Skeletal muscle satellite cell (primary cell): ENCODE data around the gene VIM. TPM values are rescaled to one million over a fixed set of nuclear protein-coding genes. Genes with fewer than 3 reads are reported as not detected.

ENCODE experiments used
- H3K27me3 ChIP-seq: 2 replicates; pipeline ENCODE4 v1.7.0; 2013; ENCODE audit warnings: low read length; ENCODE audit not compliant: control insufficient read depth, insufficient read depth
- H3K36me3 ChIP-seq: 2 replicates; pipeline ENCODE4 v1.7.0; 2013; ENCODE audit warnings: mild to moderate bottlenecking, control low read depth, low read length; ENCODE audit not compliant: insufficient read depth
- H3K4me1 ChIP-seq: 2 replicates; pipeline ENCODE4 v1.7.0; 2013; ENCODE audit warnings: low read length; ENCODE audit not compliant: control insufficient read depth, insufficient read depth
- H3K4me2 ChIP-seq: 2 replicates; pipeline ENCODE4 v1.7.0; 2013; ENCODE audit warnings: mild to moderate bottlenecking, low read length
- H3K4me3 ChIP-seq: 2 replicates; pipeline ENCODE4 v1.7.0; 2013; ENCODE audit warnings: low read length
- H3K9ac ChIP-seq: 2 replicates; pipeline ENCODE4 v1.7.0; 2013; ENCODE audit warnings: mild to moderate bottlenecking, low read depth, low read length, moderate library complexity
- H3K9me3 ChIP-seq: replicated peaks from 2 replicates; pipeline ENCODE4 v1.7.0; 2013; ENCODE audit warnings: mild to moderate bottlenecking, control low read depth, low read length
- total RNA-seq: library from RNA; depleted of rRNA; stranded (reverse); fragments of >200 nt; gene quantifications from 2 replicates; pipeline ENCODE4 v1.2.3, GENCODE V29; 2012; rRNA removed

VIM gene
- total RNA-seq, result 9,208 and 11,075 TPM in 2 replicates

DNA sequence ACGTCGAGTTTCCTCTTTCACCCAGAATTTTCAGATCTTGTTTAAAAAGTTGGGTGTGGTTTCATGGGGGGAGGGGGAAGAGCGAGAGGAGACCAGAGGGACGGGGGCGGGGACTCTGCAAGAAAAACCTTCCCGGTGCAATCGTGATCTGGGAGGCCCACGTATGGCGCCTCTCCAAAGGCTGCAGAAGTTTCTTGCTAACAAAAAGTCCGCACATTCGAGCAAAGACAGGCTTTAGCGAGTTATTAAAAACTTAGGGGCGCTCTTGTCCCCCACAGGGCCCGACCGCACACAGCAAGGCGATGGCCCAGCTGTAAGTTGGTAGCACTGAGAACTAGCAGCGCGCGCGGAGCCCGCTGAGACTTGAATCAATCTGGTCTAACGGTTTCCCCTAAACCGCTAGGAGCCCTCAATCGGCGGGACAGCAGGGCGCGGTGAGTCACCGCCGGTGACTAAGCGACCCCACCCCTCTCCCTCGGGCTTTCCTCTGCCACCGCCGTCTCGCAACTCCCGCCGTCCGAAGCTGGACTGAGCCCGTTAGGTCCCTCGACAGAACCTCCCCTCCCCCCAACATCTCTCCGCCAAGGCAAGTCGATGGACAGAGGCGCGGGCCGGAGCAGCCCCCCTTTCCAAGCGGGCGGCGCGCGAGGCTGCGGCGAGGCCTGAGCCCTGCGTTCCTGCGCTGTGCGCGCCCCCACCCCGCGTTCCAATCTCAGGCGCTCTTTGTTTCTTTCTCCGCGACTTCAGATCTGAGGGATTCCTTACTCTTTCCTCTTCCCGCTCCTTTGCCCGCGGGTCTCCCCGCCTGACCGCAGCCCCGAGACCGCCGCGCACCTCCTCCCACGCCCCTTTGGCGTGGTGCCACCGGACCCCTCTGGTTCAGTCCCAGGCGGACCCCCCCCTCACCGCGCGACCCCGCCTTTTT lies at the start of gene VIM:
Gene VIM, plus strand, starts transcription at position 151 of the 925 bp plus-strand sequence. CDS start 1,182 bp downstream, outside the sequence.
- Histone ChIP-seq H3K9ac (peak within 1 kb of the TSS; percentile 100), H3K4me3 (peak within 1 kb of the TSS; percentile 99), H3K36me3 (peaks cover 39% of the 10 kb centered on the region), H3K9me3 (no peaks in the 10 kb centered on the region), H3K4me1 (peaks cover 31% of the 10 kb centered on the region), H3K4me2 (peak within 1 kb of the TSS; percentile 90), H3K27me3 (no peaks in the 10 kb centered on the region)

GRCh38 chr10:17179002-17179401 lies 49.0 kb upstream of the VIM start:
- no peak overlapping the region for H3K4me2 ChIP-seq
- no peaks in the 10 kb centered on the region for H3K9me3 ChIP-seq
- no peaks in the 10 kb centered on the region for H3K36me3 ChIP-seq
- H3K4me1 ChIP-seq, result peaks cover 19% of the 10 kb centered on the region
- no peak overlapping the region for H3K9ac ChIP-seq
- H3K4me3 ChIP-seq, result no peak overlapping the region
- no peaks in the 10 kb centered on the region for H3K27me3 ChIP-seq

- Histone ChIP-seq H3K9me3 (no peaks in the 10 kb centered on the region), H3K9ac (no peak overlapping the region)
Measured at GRCh38 chr10:17181110-17181509, 46.9 kb upstream of the VIM start.

GRCh38 chr10:17181751-17182150 lies 46.3 kb upstream of the VIM start:
- Histone ChIP-seq H3K9ac (no peak overlapping the region), H3K4me3 (no peak overlapping the region), H3K36me3 (no peaks in the 10 kb centered on the region), H3K9me3 (no peaks in the 10 kb centered on the region), H3K4me2 (no peak overlapping the region), H3K27me3 (no peaks in the 10 kb centered on the region), H3K4me1 (peaks cover 3% of the 10 kb centered on the region)

More at GRCh38 chr10:17181110-17181509, 46.9 kb upstream of the VIM start:
- Histone ChIP-seq H3K4me3 (no peak overlapping the region), H3K27me3 (no peaks in the 10 kb centered on the region), H3K36me3 (no peaks in the 10 kb centered on the region), H3K4me1 (peaks cover 3% of the 10 kb centered on the region), H3K4me2 (no peak overlapping the region)

DNA sequence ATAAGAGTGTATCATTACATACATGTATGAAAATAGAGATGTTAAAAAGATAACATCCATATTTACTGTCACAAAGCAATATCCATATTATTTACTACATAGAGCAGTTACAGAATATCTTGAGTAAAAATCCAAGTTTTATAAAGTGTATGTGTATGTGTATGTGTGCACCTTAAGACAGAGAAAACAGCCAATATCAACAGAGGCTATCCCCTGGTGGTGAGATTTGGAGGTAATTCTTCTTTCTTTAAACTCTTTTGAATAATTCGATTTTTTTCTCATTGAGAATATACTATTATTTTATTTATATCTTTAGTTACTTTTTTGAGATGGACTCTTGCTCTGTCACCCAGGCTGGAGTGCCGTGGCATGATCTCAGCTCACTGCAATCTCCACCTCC lies 44.9 kb upstream of the VIM start:
- Histone ChIP-seq H3K4me1 (peaks cover 3% of the 10 kb centered on the region), H3K9ac (no peak overlapping the region), H3K4me2 (no peak overlapping the region), H3K36me3 (no peaks in the 10 kb centered on the region), H3K4me3 (no peak overlapping the region), H3K9me3 (no peaks in the 10 kb centered on the region), H3K27me3 (no peaks in the 10 kb centered on the region)

DNA sequence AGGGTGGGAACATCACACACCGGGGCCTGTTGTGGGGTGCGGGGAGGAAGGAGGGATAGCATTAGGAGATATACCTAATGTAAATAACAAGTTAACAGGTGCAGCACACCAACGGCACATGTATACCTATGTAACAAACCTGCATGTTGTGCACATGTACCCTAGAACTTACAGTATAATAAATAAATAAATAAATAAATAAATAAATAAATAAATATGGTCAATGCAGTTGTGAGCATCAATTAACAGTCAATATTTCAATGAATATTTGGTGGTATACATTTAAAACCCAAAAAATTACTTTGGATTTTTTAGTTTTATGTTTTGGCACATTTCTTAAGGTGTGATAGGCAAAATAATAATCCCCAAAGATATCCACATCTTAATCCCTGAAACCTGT lies 42.2 kb upstream of the VIM start:
- Histone ChIP-seq H3K4me2 (no peak overlapping the region), H3K9ac (no peak overlapping the region), H3K9me3 (no peaks in the 10 kb centered on the region), H3K36me3 (no peaks in the 10 kb centered on the region), H3K27me3 (no peaks in the 10 kb centered on the region), H3K4me3 (no peak overlapping the region), H3K4me1 (no peaks in the 10 kb centered on the region)

DNA sequence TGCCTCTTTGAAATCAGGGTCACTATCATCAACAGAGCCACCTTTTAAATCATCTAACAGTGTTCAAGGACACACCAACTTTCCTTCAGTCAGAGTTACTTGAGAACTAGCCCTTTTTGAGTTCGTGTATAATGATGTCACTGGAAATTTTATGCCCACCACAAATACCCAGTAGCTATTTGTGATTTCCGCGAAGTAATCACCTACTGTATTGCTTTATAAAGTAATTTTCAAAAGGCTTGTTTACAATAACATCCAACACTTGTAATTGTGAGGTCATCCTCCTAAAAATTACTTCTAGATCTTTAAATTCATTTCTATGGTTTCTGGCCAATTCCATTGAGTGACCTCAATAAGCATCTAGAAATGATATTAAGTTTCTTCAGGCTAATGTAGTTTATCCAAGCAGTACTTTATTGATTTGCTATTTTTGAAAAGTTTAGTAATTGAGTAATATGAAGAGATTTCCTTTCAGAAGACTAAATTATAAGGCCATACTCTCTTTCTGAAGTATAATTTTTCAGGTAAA lies 39.3 kb upstream of the VIM start:
- Histone ChIP-seq H3K4me2 (no peak overlapping the region), H3K9ac (no peak overlapping the region), H3K27me3 (no peaks in the 10 kb centered on the region), H3K9me3 (no peaks in the 10 kb centered on the region), H3K36me3 (no peaks in the 10 kb centered on the region), H3K4me3 (no peak overlapping the region), H3K4me1 (no peaks in the 10 kb centered on the region)

- Histone ChIP-seq H3K9me3 (no peaks in the 10 kb centered on the region), H3K4me2 (no peak overlapping the region), H3K9ac (no peak overlapping the region), H3K4me3 (no peak overlapping the region), H3K4me1 (no peaks in the 10 kb centered on the region), H3K27me3 (no peaks in the 10 kb centered on the region), H3K36me3 (no peaks in the 10 kb centered on the region)
Measured at GRCh38 chr10:17190602-17191001, 37.4 kb upstream of the VIM start.

DNA sequence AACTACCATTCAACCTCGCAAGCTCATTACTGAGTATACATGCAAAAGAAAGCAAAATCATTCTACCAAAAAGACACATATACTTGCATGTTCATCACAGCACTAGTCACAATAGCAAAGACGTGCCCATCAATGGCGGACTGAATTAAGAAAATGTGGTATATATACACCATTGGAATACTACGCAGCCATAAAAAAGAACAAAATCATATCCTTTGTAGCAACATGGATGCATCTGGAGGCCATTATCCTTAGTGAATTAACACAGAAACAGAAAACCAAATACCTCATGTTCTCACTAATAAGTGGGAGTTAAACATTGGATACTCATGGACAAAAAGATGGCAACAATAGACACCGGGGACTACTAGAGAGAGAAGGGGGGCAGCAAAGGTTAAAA lies 33.0 kb upstream of the VIM start:
- Histone ChIP-seq H3K4me3 (no peak overlapping the region), H3K9ac (no peak overlapping the region), H3K27me3 (no peaks in the 10 kb centered on the region), H3K4me1 (peaks cover 13% of the 10 kb centered on the region), H3K4me2 (no peak overlapping the region), H3K36me3 (no peaks in the 10 kb centered on the region), H3K9me3 (no peaks in the 10 kb centered on the region)

DNA sequence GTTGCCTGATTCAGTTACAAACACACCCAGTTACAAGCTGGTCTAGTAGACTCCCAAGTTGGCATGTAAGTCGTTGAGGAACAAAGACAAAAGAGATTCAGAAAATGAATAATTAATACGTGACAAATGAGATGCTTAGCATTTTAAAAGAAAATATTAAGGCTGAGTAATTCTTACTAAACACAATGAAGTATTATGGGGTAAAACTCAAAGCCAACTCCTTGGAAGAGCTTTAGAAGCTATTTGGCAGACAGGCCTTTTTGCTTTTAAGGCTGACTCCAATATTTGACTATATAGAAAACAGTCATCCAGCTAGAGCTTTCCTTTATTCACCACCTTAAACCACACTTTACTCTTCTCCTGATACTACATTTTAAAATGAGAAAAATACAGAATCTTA lies 32.0 kb upstream of the VIM start:
- H3K4me3 ChIP-seq, result no peak overlapping the region
- H3K27me3 ChIP-seq, result no peaks in the 10 kb centered on the region
- no peaks in the 10 kb centered on the region for H3K9me3 ChIP-seq
- no peak overlapping the region for H3K9ac ChIP-seq
- no peaks in the 10 kb centered on the region for H3K36me3 ChIP-seq
- no peak overlapping the region for H3K4me2 ChIP-seq
- peaks cover 20% of the 10 kb centered on the region for H3K4me1 ChIP-seq

DNA sequence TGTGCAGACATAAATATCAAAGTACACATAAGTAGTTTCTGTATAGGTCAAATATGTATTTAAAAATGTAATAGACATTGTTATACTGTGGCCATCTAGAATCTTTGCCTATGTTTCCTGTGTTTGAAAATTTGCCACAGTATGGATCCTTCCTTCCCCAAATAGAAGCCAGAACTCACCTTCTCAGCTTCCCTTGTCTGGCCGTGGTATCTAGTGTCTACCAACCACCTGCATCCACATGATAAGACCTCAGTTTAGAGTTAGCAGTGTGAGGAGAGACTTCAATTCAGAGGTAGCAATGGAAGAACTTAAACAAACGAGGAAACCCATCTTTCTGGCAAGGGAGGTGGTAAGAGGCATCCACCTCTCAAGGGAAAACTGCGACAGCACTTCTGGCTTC lies 31.5 kb upstream of the VIM start:
- peaks cover 23% of the 10 kb centered on the region for H3K4me1 ChIP-seq
- H3K9ac ChIP-seq, result no peak overlapping the region
- H3K36me3 ChIP-seq, result no peaks in the 10 kb centered on the region
- H3K27me3 ChIP-seq, result no peaks in the 10 kb centered on the region
- H3K9me3 ChIP-seq, result no peaks in the 10 kb centered on the region
- H3K4me3 ChIP-seq, result no peak overlapping the region
- no peak overlapping the region for H3K4me2 ChIP-seq
